Stomach (tissue), 9 donors: ENCODE results near the gene APBA3. TPM values are rescaled to one million over a fixed set of nuclear protein-coding genes. Genes with fewer than 3 reads are reported as not detected.
A peak's percentile ranks its signal among the peaks of the same experiment; 100 is the strongest.

Experiments
- DNase-seq, 2 donors: peaks; one replicate each; pipeline versions ENCODE4 v3.0.0 to v3.0.0-alpha.2; 2013 to 2019
- H3K27ac ChIP-seq, 5 donors: fragments of 200-600 bp in 4 of 5; sonication (generic) in 4 of 5; one replicate each; pipeline ENCODE4 v1.5.1; 2013 to 2019; ENCODE audit warnings: mild to moderate bottlenecking in 1 of 5, moderate library complexity in 1 of 5
- H3K27me3 ChIP-seq, 3 donors: fragments of 200-600 bp; sonication (generic); one replicate each; pipeline ENCODE4 v1.5.1; 2017 to 2019; ENCODE audit warnings: mixed run types in 1 of 3
- H3K36me3 ChIP-seq, 4 donors: fragments of 200-600 bp; sonication (generic); 1 replicate in 3 of 4; 2 replicates in 1 of 4; pipeline ENCODE4 v1.5.1; 2016 to 2019
- H3K4me1 ChIP-seq, 4 donors: fragments of 200-600 bp; sonication (generic); one replicate each; pipeline ENCODE4 v1.5.1; 2016 to 2019
- H3K4me3 ChIP-seq, 4 donors: fragments of 200-600 bp; sonication (generic) in 3 of 4; one replicate each; pipeline ENCODE4 v1.5.1; 2016 to 2019; ENCODE audit warnings: mild to moderate bottlenecking in 1 of 4
- H3K9me3 ChIP-seq, 4 donors: fragments of 200-600 bp; sonication (generic); one replicate each; pipeline ENCODE4 v1.5.1; 2016 to 2019
- EP300 ChIP-seq: sonication (generic); formaldehyde crosslinking; IDR thresholded peaks from one replicate; pipeline ENCODE4 v1.6.1; 2017; ENCODE audit warnings: antibody characterized with exemption
- POLR2A ChIP-seq, 4 donors: fragments of 450-650 bp; IDR thresholded peaks; one replicate each; pipeline ENCODE4 v1.6.1; 2016; ENCODE audit warnings: antibody characterized with exemption in 4 of 4, control low read depth in 2 of 4, mild to moderate bottlenecking in 1 of 4, moderate library complexity in 1 of 4
- POLR2AphosphoS5 ChIP-seq, 3 donors: sonication (generic); formaldehyde crosslinking; IDR thresholded peaks; one replicate each; pipeline ENCODE4 v1.6.1; 2016; ENCODE audit warnings: antibody characterized with exemption in 3 of 3
- WGBS, 5 donors: extraction: QIAGEN DNeasy Blood & Tissue Kit in 3 of 5; methylation state at CpG; one replicate each; pipeline versions ENCODE4 v1.1.5 to v1.1.7; 2013 to 2018; 5-methylcytosine and 5-hydroxymethylcytosine counted together
- intact Hi-C: fragments of 100-400 bp; cut with DNase I; formaldehyde crosslinking; loops from one replicate; pipeline ENCODE4 v1.15.1; 2023; ENCODE audit warnings: low total_unique reads
- polyA plus RNA-seq, 3 donors: library from polyadenylated mRNA; stranded (reverse); fragments of 200-250 nt; gene quantifications; one replicate each; pipeline ENCODE4 v1.2.3, GENCODE V29; 2013
- total RNA-seq, 5 donors: library from RNA; depleted of rRNA; stranded (reverse); fragments of >200 nt; gene quantifications; one replicate each; pipeline versions ENCODE4 v1.1.0 to v1.2.3, GENCODE V29; 2014 to 2016
- TF ChIP-seq, protein P1 (sequence below), 7 experiments: fragments of 450-650 bp in 4 of 7; fragments of 200-600 bp in 3 of 7; sonication (generic) in 3 of 7; IDR thresholded peaks; one replicate each; pipeline ENCODE4 v1.5.1; 2016 to 2019; ENCODE audit warnings: antibody characterized with exemption in 7 of 7, control low read depth in 2 of 7, mild to moderate bottlenecking in 1 of 7
- donor health status: healthy with polysubstance abuse.
- donor health status: Bipolar disorder and iron deficiency.
- donor health status: healthy.

The APBA3 gene
- total and polyA plus RNA-seq, 8 donors: 9.4 to 111 (median 16.6) TPM

DNA sequence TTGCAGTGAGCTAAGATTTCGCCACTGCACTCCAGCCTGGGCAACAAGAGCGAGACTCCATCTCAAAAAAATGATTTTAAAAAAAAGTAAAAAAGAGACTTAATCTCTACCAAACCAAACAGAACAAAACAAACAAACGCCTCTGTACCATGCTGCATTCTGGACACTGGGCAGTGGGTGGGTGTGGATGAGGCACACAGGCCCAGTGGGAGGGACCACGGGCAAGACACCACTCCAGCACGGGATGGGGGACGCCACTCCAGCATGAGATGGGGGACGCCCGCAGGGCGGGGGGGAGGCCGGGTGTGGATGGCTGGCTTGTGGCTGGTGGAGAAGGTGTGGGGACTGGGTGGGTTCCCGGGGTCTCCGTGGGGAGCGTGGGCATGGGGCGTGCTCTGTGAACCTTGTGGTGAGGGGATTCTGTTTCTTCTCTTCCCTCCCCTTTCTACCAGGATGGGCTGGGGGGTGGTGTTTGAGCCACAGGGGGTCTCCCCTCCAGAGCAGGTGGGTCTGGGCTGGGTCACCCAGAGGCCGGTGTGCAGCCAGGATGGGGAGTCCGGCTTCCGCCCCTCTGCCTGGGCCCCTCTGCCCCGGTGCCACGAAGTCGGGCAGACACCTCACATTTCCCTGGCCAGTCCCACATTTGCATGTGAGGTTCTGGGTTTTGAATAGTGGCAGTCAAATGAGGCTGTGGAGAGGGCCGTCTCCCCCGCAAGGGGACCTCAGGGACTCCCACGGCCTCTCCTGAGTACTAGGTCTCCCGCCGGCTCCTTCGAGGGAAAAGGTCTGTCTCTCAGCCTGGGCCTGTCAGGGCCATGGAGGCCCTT lies 48.6 kb upstream of the APBA3 start:
- Histone ChIP-seq H3K27me3 (peaks cover 0 to 15% (median 0%) of the 10 kb centered on the region in 3 donors), H3K27ac (peak overlapping the region in 1 of 5 donors; percentile 26), H3K4me1 (peaks cover 0 to 24% (median 8%) of the 10 kb centered on the region in 4 donors), H3K4me3 (no peak overlapping the region), H3K9me3 (no peaks in the 10 kb centered on the region), H3K36me3 (no peaks in the 10 kb centered on the region)
- intact Hi-C loops: no loop called here
- WGBS, 5 donors: 43 to 74% (median 63%) methylated on average over 9 to 26 of the region's 26 CpGs
- TF ChIP-seq, protein P1, sequence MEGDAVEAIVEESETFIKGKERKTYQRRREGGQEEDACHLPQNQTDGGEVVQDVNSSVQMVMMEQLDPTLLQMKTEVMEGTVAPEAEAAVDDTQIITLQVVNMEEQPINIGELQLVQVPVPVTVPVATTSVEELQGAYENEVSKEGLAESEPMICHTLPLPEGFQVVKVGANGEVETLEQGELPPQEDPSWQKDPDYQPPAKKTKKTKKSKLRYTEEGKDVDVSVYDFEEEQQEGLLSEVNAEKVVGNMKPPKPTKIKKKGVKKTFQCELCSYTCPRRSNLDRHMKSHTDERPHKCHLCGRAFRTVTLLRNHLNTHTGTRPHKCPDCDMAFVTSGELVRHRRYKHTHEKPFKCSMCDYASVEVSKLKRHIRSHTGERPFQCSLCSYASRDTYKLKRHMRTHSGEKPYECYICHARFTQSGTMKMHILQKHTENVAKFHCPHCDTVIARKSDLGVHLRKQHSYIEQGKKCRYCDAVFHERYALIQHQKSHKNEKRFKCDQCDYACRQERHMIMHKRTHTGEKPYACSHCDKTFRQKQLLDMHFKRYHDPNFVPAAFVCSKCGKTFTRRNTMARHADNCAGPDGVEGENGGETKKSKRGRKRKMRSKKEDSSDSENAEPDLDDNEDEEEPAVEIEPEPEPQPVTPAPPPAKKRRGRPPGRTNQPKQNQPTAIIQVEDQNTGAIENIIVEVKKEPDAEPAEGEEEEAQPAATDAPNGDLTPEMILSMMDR (IDR thresholded peaks at IDR 0.05): no peak
- TF ChIP-seq POLR2A (IDR thresholded peaks at IDR 0.05): no peak
- no peak for TF ChIP-seq EP300
- TF ChIP-seq POLR2AphosphoS5 (IDR thresholded peaks at IDR 0.05): no peak
- no peak for DNase-seq

DNA sequence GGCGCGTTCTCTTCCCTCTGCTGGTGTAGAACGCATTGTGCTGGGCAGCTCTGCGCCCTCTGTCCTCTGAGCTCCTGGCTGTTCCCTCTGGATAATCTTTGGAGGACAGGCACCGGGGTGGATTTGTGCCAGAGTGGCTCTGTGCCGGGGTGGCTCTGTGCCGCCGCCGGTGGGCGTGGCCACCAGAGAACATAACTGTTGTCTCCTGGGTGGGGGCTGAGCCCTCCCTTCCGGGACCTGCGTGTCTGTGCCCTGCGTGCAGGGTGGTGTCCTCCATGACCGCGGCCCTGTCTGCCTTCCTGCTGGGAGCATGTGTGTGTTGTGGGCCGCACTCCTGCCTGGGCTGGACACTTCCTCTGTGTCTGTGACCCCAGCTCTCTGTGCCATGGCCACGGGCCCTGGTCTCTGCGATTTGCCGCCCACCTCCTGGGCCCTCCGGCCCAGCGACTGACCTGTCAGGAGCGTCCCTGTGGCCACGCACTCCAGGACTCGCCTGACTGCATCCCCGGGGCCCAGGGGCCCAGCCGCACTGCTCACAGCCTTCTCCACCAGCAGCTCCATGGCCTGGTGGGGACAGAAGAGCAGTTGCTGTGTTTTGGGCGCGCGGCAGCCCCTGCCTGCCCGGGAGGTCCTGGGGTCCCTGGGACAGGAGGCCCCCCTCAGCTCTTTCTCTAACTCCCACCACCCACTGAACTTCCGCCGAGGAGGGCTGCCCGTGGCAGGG lies 47.1 kb upstream of the APBA3 start:
- H3K4me1 ChIP-seq: peaks cover 0 to 23% (median 7%) of the 10 kb centered on the region in 4 donors
- intact Hi-C loops: no loop called here
- H3K4me3 ChIP-seq: no peak overlapping the region
- H3K27ac ChIP-seq: no peak overlapping the region
- no peaks in the 10 kb centered on the region for H3K36me3 ChIP-seq
- H3K27me3 ChIP-seq: peaks cover 0 to 27% (median 9%) of the 10 kb centered on the region in 3 donors
- TF ChIP-seq, protein P1 (IDR thresholded peaks at IDR 0.05): no peak
- TF ChIP-seq EP300 (no peak), POLR2A (IDR thresholded peaks at IDR 0.05) (no peak), POLR2AphosphoS5 (IDR thresholded peaks at IDR 0.05) (no peak)
- DNase-seq: peak in 1 of 2 donors; percentile 30
- WGBS, 5 donors: 70 to 83% (median 72%) methylated on average over 30 to 33 of the region's 33 CpGs
- no peaks in the 10 kb centered on the region for H3K9me3 ChIP-seq

DNA sequence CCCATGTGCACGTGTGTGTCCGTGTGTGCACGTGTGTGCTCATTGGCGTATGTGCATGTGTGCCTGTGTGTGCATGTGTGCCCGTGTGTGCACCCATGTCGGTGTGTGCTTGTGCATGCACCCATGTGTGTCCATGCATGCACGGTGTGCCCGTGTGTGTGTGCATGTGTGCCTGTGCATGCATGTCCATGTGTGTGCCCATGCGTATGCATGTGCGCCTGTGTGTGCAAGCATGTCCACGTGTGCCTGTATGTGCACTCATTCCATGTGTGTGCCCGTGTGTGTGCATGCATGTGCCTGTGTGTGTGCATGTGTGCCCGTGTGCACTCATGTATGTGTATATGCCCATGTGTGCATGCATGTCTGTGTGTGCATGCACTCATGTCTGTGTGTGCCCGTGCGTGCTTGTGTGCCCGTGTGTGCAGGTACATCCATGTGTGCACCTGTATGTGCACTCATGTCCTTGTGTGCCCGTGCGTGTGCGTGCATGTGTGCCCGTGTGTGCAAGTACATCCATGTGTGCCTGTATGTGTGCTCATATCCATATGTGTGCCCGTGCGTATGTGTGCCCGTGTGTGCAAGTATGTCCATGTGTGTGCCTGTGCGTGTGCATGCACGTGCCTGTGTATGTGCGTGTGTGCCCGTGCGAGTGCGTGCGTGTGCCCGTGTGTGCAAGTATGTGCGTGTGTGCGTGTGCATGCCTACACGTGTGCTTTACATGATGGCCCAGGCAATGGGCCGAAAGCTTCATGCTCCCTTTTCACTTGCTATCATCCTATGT lies 46.3 kb upstream of the APBA3 start:
- no peaks in the 10 kb centered on the region for H3K36me3 ChIP-seq
- TF ChIP-seq POLR2A (IDR thresholded peaks at IDR 0.05) (no peak), POLR2AphosphoS5 (IDR thresholded peaks at IDR 0.05) (no peak)
- H3K4me1 ChIP-seq: peaks cover 0 to 14% (median under 1%) of the 10 kb centered on the region in 4 donors
- H3K27me3 ChIP-seq: peaks cover 0 to 35% (median 16%) of the 10 kb centered on the region in 3 donors
- no peak overlapping the region for H3K4me3 ChIP-seq
- no peaks in the 10 kb centered on the region for H3K9me3 ChIP-seq
- 92 to 97% (median 93%) methylated on average over 22 to 35 of the region's 35 CpGs for WGBS, 5 donors
- DNase-seq: no peak
- intact Hi-C loops: no loop called here
- no peak overlapping the region for H3K27ac ChIP-seq

DNA sequence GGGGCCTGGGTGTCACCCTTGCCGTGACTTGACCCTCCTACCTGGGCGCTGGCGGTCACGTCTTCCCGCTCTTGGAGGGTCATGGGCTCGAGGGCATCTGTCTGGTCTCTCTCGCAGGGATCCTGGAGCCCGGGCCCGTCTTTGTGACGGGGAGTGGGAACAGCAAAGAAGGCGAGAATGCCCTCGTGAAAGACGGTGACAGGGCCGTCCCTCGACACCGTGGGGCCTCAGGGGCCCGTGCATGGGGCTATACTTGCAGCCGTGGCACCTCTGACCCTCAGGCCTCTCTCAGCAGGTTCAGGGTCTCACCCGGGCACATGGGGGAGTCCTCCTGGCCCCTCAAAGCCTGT lies 45.6 kb upstream of the APBA3 start:
- Histone ChIP-seq H3K4me1 (peaks cover 0 to 8% (median 0%) of the 10 kb centered on the region in 4 donors), H3K4me3 (no peak overlapping the region), H3K27ac (no peak overlapping the region), H3K36me3 (no peaks in the 10 kb centered on the region), H3K9me3 (no peaks in the 10 kb centered on the region), H3K27me3 (peaks cover 0 to 42% (median 21%) of the 10 kb centered on the region in 3 donors)
- 78 to 89% (median 84%) methylated on average over 12 to 19 of the region's 19 CpGs for WGBS, 5 donors
- intact Hi-C loops: no loop called here
- no peak for TF ChIP-seq POLR2AphosphoS5 (IDR thresholded peaks at IDR 0.05)
- no peak for TF ChIP-seq POLR2A (IDR thresholded peaks at IDR 0.05)
- TF ChIP-seq, protein P1 (IDR thresholded peaks at IDR 0.05): no peak
- no peak for TF ChIP-seq EP300
- DNase-seq: no peak
